B cell (primary cell): Measurements from ENCODE around the gene KCND2. TPM values are rescaled to one million over a fixed set of nuclear protein-coding genes. Genes with fewer than 3 reads are reported as not detected.

Experiments
- ATAC-seq: fragments of 200-7000 bp; cut with Tn5 transposase; one replicate; pipeline ENCODE4 v1.10.0; 2021; ENCODE audit warnings: low read depth, mild to moderate bottlenecking, moderate number of reproducible peaks, moderate library complexity
- CTCF ChIA-PET: fragments of 350-600 bp; sonication (Branson Sonifier 250); formaldehyde crosslinking; loops from one replicate; lab custom pipeline; 2021; ENCODE audit warnings: antibody characterized with exemption, inconsistent platforms; lab: Charles Lee
- POLR2A ChIA-PET: fragments of 350-600 bp; sonication (Branson Sonifier 250); formaldehyde crosslinking; loops from one replicate; lab custom pipeline; 2021; ENCODE audit warnings: antibody characterized with exemption; lab: Charles Lee
- DNase-seq: peaks from one replicate; pipeline ENCODE4 v3.0.0; 2013
- H2AFZ ChIP-seq: 2 replicates; pipeline ENCODE4 v1.6.1; 2012; ENCODE audit warnings: mild to moderate bottlenecking, low read depth, low read length; ENCODE audit not compliant: insufficient read depth, poor library complexity, severe bottlenecking
- H3K27ac ChIP-seq, 2 donors: 1 replicate in 1 of 2; 2 replicates in 1 of 2; pipeline ENCODE4 v1.5.1; 2012 to 2013; ENCODE audit warnings: low read length in 2 of 2, mild to moderate bottlenecking in 2 of 2, moderate library complexity in 1 of 2
- H3K27me3 ChIP-seq, 4 experiments: fragments of 200-600 bp in 1 of 4; sonication (generic) in 1 of 4; replicated peaks in 1 of 4; 1 replicate in 2 of 4; 2 replicates in 2 of 4; pipeline versions ENCODE4 v1.6.1 to v1.7.0; 2013 to 2016; ENCODE audit warnings: low read length in 3 of 4, mild to moderate bottlenecking in 2 of 4, mixed read lengths in 1 of 4, moderate library complexity in 1 of 4; ENCODE audit not compliant: insufficient read depth in 4 of 4, control insufficient read depth in 3 of 4; ENCODE audit errors: control extremely low read depth in 1 of 4
- H3K36me3 ChIP-seq, 2 experiments: replicated peaks in 1 of 2; 1 replicate in 1 of 2; 2 replicates in 1 of 2; pipeline versions ENCODE4 v1.6.1 to v1.7.1; 2013; ENCODE audit warnings: low read length in 1 of 2; ENCODE audit not compliant: insufficient read depth in 2 of 2, control insufficient read depth in 1 of 2; ENCODE audit errors: control extremely low read depth in 1 of 2, extremely low read depth in 1 of 2
- H3K4me1 ChIP-seq, 2 donors: fragments of 200-600 bp in 1 of 2; sonication (generic) in 1 of 2; 1 replicate in 1 of 2; 2 replicates in 1 of 2; pipeline versions ENCODE4 v1.5.1 to v1.6.1; 2013 to 2017; ENCODE audit warnings: low read length in 2 of 2; ENCODE audit not compliant: control insufficient read depth in 2 of 2, insufficient read depth in 2 of 2
- H3K4me2 ChIP-seq: replicated peaks from 2 replicates; pipeline ENCODE3; 2012; ENCODE audit warnings: mild to moderate bottlenecking, low read depth, low read length; ENCODE audit not compliant: poor library complexity, severe bottlenecking
- H3K4me3 ChIP-seq, 5 experiments: fragments of 200-600 bp in 1 of 5; sonication (generic) in 1 of 5; 1 replicate in 3 of 5; 2 replicates in 2 of 5; pipeline versions ENCODE4 v1.5.1 to v1.7.0; 2011 to 2016; ENCODE audit warnings: low read length in 4 of 5, mild to moderate bottlenecking in 4 of 5, low read depth in 2 of 5, control low read depth in 1 of 5, moderate library complexity in 1 of 5; ENCODE audit not compliant: insufficient read depth in 1 of 5; ENCODE audit errors: control extremely low read depth in 1 of 5, extremely low read depth in 1 of 5
- H3K79me2 ChIP-seq: fragments of 200-600 bp; sonication (generic); one replicate; pipeline ENCODE4 v1.6.0; 2016; ENCODE audit warnings: low read length; ENCODE audit not compliant: control insufficient read depth, insufficient read depth
- H3K9ac ChIP-seq: fragments of 200-600 bp; sonication (generic); 2 replicates; pipeline ENCODE4 v1.6.1; 2017; ENCODE audit warnings: mild to moderate bottlenecking, low read length, moderate library complexity
- H3K9me3 ChIP-seq, 3 donors: one replicate each; pipeline versions ENCODE4 v1.6.1 to v1.7.1; 2013; ENCODE audit warnings: low read length in 2 of 3; ENCODE audit not compliant: control insufficient read depth in 2 of 3, insufficient read depth in 1 of 3; ENCODE audit errors: control extremely low read depth in 1 of 3
- H4K20me1 ChIP-seq: 2 replicates; pipeline ENCODE4 v1.6.0; 2012; ENCODE audit warnings: mild to moderate bottlenecking, low read length; ENCODE audit not compliant: insufficient read depth, control insufficient read depth, poor library complexity, severe bottlenecking
- H3K27ac Mint-ChIP-seq: one replicate; pipeline ENCODE4 v1.8.0; 2021; ENCODE audit warnings: mixed read lengths
- H3K27me3 Mint-ChIP-seq: one replicate; pipeline ENCODE4 v1.8.0; 2021; ENCODE audit warnings: mixed read lengths
- H3K4me1 Mint-ChIP-seq: one replicate; pipeline ENCODE4 v1.8.0; 2021; ENCODE audit warnings: mixed read lengths
- H3K4me3 Mint-ChIP-seq: one replicate; pipeline ENCODE4 v1.8.0; 2021; ENCODE audit warnings: mixed read lengths
- H3K9me3 Mint-ChIP-seq: one replicate; pipeline ENCODE4 v1.8.0; 2022; ENCODE audit warnings: mixed read lengths; ENCODE audit not compliant: insufficient read depth
- CTCF ChIP-seq: fragments of 200-600 bp; IDR thresholded peaks from one replicate; pipeline ENCODE4 v1.8.0; 2022; ENCODE audit warnings: antibody characterized with exemption, mild to moderate bottlenecking
- EZH2 ChIP-seq: IDR thresholded peaks from 2 replicates; pipeline ENCODE4 v1.6.1; 2012; ENCODE audit warnings: borderline replicate concordance, low read depth, mild to moderate bottlenecking, moderate library complexity, low read length; ENCODE audit not compliant: insufficient read depth, poor library complexity, severe bottlenecking
- WGBS: methylation state at CpG from one replicate; pipeline ENCODE4 v1.1.5; 2013; ENCODE audit warnings: missing lambda C conversion rate; ENCODE audit not compliant: insufficient coverage; 5-methylcytosine and 5-hydroxymethylcytosine counted together
- intact Hi-C: fragments of 100-400 bp; cut with micrococcal nuclease; formaldehyde crosslinking; loops from one replicate; pipeline ENCODE4 v1.10.0; 2022
- polyA plus RNA-seq: library from polyadenylated mRNA; depleted of rRNA; stranded (reverse); fragments of >200 nt; gene quantifications from 2 replicates; pipeline ENCODE4 v1.2.3, GENCODE V29; 2012
- total RNA-seq, 2 donors: library from RNA; stranded (reverse); fragments of 120-200 nt in 1 of 2; gene quantifications; 1 replicate in 1 of 2; 2 replicates in 1 of 2; pipeline versions ENCODE4 v1.2.3 to v1.2.4, GENCODE V29; 2013 to 2022

KCND2 gene
- total and polyA plus RNA-seq, 2 donors (not counting 1 experiment from before 2014, with no cell fraction given): not detected

GRCh38 chr7:120718361-120718760 is 445.4 kb downstream of the KCND2 start:
- Mint-ChIP-seq H3K27ac (no peak overlapping the region), H3K9me3 (no peaks in the 10 kb centered on the region), H3K4me1 (no peaks in the 10 kb centered on the region), H3K4me3 (no peak overlapping the region), H3K27me3 (peaks cover 4% of the 10 kb centered on the region)
- intact Hi-C loops: no loop called here
- no peak for TF ChIP-seq EZH2
- no peak for TF ChIP-seq CTCF
- CTCF ChIA-PET: no interaction called here
- H3K36me3 ChIP-seq: no peaks in the 10 kb centered on the region
- no peak overlapping the region for H3K4me2 ChIP-seq
- no peak overlapping the region for H3K4me3 ChIP-seq
- H2AFZ ChIP-seq: no peak overlapping the region
- no peaks in the 10 kb centered on the region for H3K9me3 ChIP-seq
- H3K27me3 ChIP-seq: no peaks in the 10 kb centered on the region
- DNase-seq (no peak), ATAC-seq (no peak)
- POLR2A ChIA-PET: no interaction called here
- H3K4me1 ChIP-seq: no peaks in the 10 kb centered on the region
- H3K27ac ChIP-seq: no peak overlapping the region
- 90% methylated on average over 2 of the region's 2 CpGs for WGBS
- H3K79me2 ChIP-seq: no peaks in the 10 kb centered on the region
- H3K9ac ChIP-seq: no peak overlapping the region
- H4K20me1 ChIP-seq: no peaks in the 10 kb centered on the region

GRCh38 chr7:120720317-120720716 is 447.3 kb downstream of the KCND2 start:
- Histone ChIP-seq H3K9me3 (no peaks in the 10 kb centered on the region), H3K36me3 (no peaks in the 10 kb centered on the region), H3K27me3 (no peaks in the 10 kb centered on the region), H2AFZ (no peak overlapping the region), H3K4me2 (no peak overlapping the region), H3K4me3 (no peak overlapping the region), H3K4me1 (no peaks in the 10 kb centered on the region), H4K20me1 (no peaks in the 10 kb centered on the region), H3K27ac (no peak overlapping the region), H3K79me2 (no peaks in the 10 kb centered on the region), H3K9ac (no peak overlapping the region)
- Mint-ChIP-seq H3K4me1 (no peaks in the 10 kb centered on the region), H3K27me3 (peaks cover 4% of the 10 kb centered on the region), H3K9me3 (no peaks in the 10 kb centered on the region), H3K4me3 (no peak overlapping the region), H3K27ac (no peak overlapping the region)
- no peak for DNase-seq
- WGBS: 87% methylated on average over 2 of the region's 2 CpGs
- POLR2A ChIA-PET: no interaction called here
- CTCF ChIA-PET: no interaction called here
- intact Hi-C loops: no loop called here
- ATAC-seq: no peak
- TF ChIP-seq EZH2: no peak
- TF ChIP-seq CTCF: no peak
